ENCODE measurements around the gene SLX4IP. TPM values are rescaled to one million over a fixed set of nuclear protein-coding genes. Genes with fewer than 3 reads are reported as not detected.

Gene SLX4IP
- polyA plus RNA-seq, 4 donors: 1.6 to 7.1 (median 2.5) TPM

- Histone ChIP-seq H3K36me3 (ENCODE audit: control insufficient read depth in 3 of 3, insufficient read depth in 2 of 3, low read depth in 1 of 3, low read length in 3 of 3) (peaks cover 2 to 26% (median 13%) of the 10 kb centered on the region in 3 donors), H3K4me3 (ENCODE audit: low read depth in 1 of 3, low read length in 3 of 3) (no peak overlapping the region), H3K9me3 (ENCODE audit: control insufficient read depth in 2 of 2, insufficient read depth in 1 of 2, low read depth in 1 of 2, low read length in 1 of 2) (no peaks in the 10 kb centered on the region), H3K27me3 (ENCODE audit: control insufficient read depth in 3 of 3, insufficient read depth in 3 of 3, low read length in 3 of 3) (no peaks in the 10 kb centered on the region), H3K27ac (ENCODE audit: low read depth in 1 of 3, low read length in 2 of 3) (peak overlapping the region in 1 of 3 donors; percentile 43), H3K4me1 (ENCODE audit: control insufficient read depth in 3 of 3, insufficient read depth in 2 of 3, low read depth in 1 of 3, low read length in 2 of 3) (peaks cover 0 to 5% (median 0%) of the 10 kb centered on the region in 3 donors)
- DNase-seq (no peak), FAIRE-seq (no peak)
- WGBS, 3 donors: 81 to 92% (median 87%) methylated on average over 11 of the region's 11 CpGs
Measured at GRCh38 chr20:10634683-10635411, 199.7 kb downstream of the SLX4IP start.

GRCh38 chr20:10635476-10636208 lies 200.5 kb downstream of the SLX4IP start:
- Histone ChIP-seq H3K27me3 (ENCODE audit: control insufficient read depth in 3 of 3, insufficient read depth in 3 of 3, low read length in 3 of 3) (no peaks in the 10 kb centered on the region), H3K4me3 (ENCODE audit: low read depth in 1 of 3, low read length in 3 of 3) (no peak overlapping the region), H3K27ac (ENCODE audit: low read depth in 1 of 3, low read length in 2 of 3) (peak overlapping the region in 1 of 3 donors; percentile 43), H3K36me3 (ENCODE audit: control insufficient read depth in 3 of 3, insufficient read depth in 2 of 3, low read depth in 1 of 3, low read length in 3 of 3) (peaks cover 3 to 27% (median 16%) of the 10 kb centered on the region in 3 donors), H3K4me1 (ENCODE audit: control insufficient read depth in 3 of 3, insufficient read depth in 2 of 3, low read depth in 1 of 3, low read length in 2 of 3) (peaks cover 0 to 5% (median 0%) of the 10 kb centered on the region in 3 donors), H3K9me3 (ENCODE audit: control insufficient read depth in 2 of 2, insufficient read depth in 1 of 2, low read depth in 1 of 2, low read length in 1 of 2) (no peaks in the 10 kb centered on the region)
- DNase-seq (no peak), FAIRE-seq (no peak)
- WGBS, 3 donors: 83 to 99% (median 95%) methylated on average over 5 of the region's 5 CpGs

GRCh38 chr20:10636326-10636818 lies 201.3 kb downstream of the SLX4IP start:
- Histone ChIP-seq H3K27me3 (ENCODE audit: control insufficient read depth in 3 of 3, insufficient read depth in 3 of 3, low read length in 3 of 3) (no peaks in the 10 kb centered on the region), H3K4me1 (ENCODE audit: control insufficient read depth in 3 of 3, insufficient read depth in 2 of 3, low read depth in 1 of 3, low read length in 2 of 3) (peaks cover 0 to 5% (median 0%) of the 10 kb centered on the region in 3 donors), H3K36me3 (ENCODE audit: control insufficient read depth in 3 of 3, insufficient read depth in 2 of 3, low read depth in 1 of 3, low read length in 3 of 3) (peaks cover 5 to 29% (median 19%) of the 10 kb centered on the region in 3 donors), H3K27ac (ENCODE audit: low read depth in 1 of 3, low read length in 2 of 3) (peak overlapping the region in 1 of 3 donors; percentile 33), H3K9me3 (ENCODE audit: control insufficient read depth in 2 of 2, insufficient read depth in 1 of 2, low read depth in 1 of 2, low read length in 1 of 2) (no peaks in the 10 kb centered on the region), H3K4me3 (ENCODE audit: low read depth in 1 of 3, low read length in 3 of 3) (no peak overlapping the region)
- FAIRE-seq (no peak), DNase-seq (peak in 1 of 2 donors; percentile 23)
- WGBS, 3 donors: 74 to 93% (median 86%) methylated on average over 5 of the region's 5 CpGs

- FAIRE-seq (no peak), DNase-seq (no peak)
- peak overlapping the region in 2 of 3 donors; percentile 4 to 33 for H3K27ac ChIP-seq (ENCODE audit: low read depth in 1 of 3, low read length in 2 of 3)
- H3K4me3 ChIP-seq (ENCODE audit: low read depth in 1 of 3, low read length in 3 of 3): no peak overlapping the region
- no peaks in the 10 kb centered on the region for H3K9me3 ChIP-seq (ENCODE audit: control insufficient read depth in 2 of 2, insufficient read depth in 1 of 2, low read depth in 1 of 2, low read length in 1 of 2)
- H3K4me1 ChIP-seq (ENCODE audit: control insufficient read depth in 3 of 3, insufficient read depth in 2 of 3, low read depth in 1 of 3, low read length in 2 of 3): peaks cover 0 to 5% (median 0%) of the 10 kb centered on the region in 3 donors
- H3K36me3 ChIP-seq (ENCODE audit: control insufficient read depth in 3 of 3, insufficient read depth in 2 of 3, low read depth in 1 of 3, low read length in 3 of 3): peaks cover 5 to 37% (median 19%) of the 10 kb centered on the region in 3 donors
- 68 to 87% (median 83%) methylated on average over 10 of the region's 10 CpGs for WGBS, 3 donors
- H3K27me3 ChIP-seq (ENCODE audit: control insufficient read depth in 3 of 3, insufficient read depth in 3 of 3, low read length in 3 of 3): no peaks in the 10 kb centered on the region
Measured at GRCh38 chr20:10637031-10637559, 202.0 kb downstream of the SLX4IP start.

- Histone ChIP-seq H3K36me3 (ENCODE audit: control insufficient read depth in 3 of 3, insufficient read depth in 2 of 3, low read depth in 1 of 3, low read length in 3 of 3) (peaks cover 5 to 41% (median 22%) of the 10 kb centered on the region in 3 donors), H3K27me3 (ENCODE audit: control insufficient read depth in 3 of 3, insufficient read depth in 3 of 3, low read length in 3 of 3) (no peaks in the 10 kb centered on the region), H3K9me3 (ENCODE audit: control insufficient read depth in 2 of 2, insufficient read depth in 1 of 2, low read depth in 1 of 2, low read length in 1 of 2) (no peaks in the 10 kb centered on the region), H3K4me1 (ENCODE audit: control insufficient read depth in 3 of 3, insufficient read depth in 2 of 3, low read depth in 1 of 3, low read length in 2 of 3) (peaks cover 0 to 5% (median 0%) of the 10 kb centered on the region in 3 donors), H3K27ac (ENCODE audit: low read depth in 1 of 3, low read length in 2 of 3) (peak overlapping the region in 1 of 3 donors; percentile 33), H3K4me3 (ENCODE audit: low read depth in 1 of 3, low read length in 3 of 3) (no peak overlapping the region)
- no peak for DNase-seq
- 68 to 84% (median 80%) methylated on average over 6 of the region's 6 CpGs for WGBS, 3 donors
- no peak for FAIRE-seq
Measured at GRCh38 chr20:10637563-10637962, 202.5 kb downstream of the SLX4IP start.

- Histone ChIP-seq H3K4me1 (ENCODE audit: control insufficient read depth in 3 of 3, insufficient read depth in 2 of 3, low read depth in 1 of 3, low read length in 2 of 3) (peaks cover 0 to 5% (median 0%) of the 10 kb centered on the region in 3 donors), H3K4me3 (ENCODE audit: low read depth in 1 of 3, low read length in 3 of 3) (no peak overlapping the region), H3K9me3 (ENCODE audit: control insufficient read depth in 2 of 2, insufficient read depth in 1 of 2, low read depth in 1 of 2, low read length in 1 of 2) (no peaks in the 10 kb centered on the region), H3K27me3 (ENCODE audit: control insufficient read depth in 3 of 3, insufficient read depth in 3 of 3, low read length in 3 of 3) (no peaks in the 10 kb centered on the region), H3K27ac (ENCODE audit: low read depth in 1 of 3, low read length in 2 of 3) (peak overlapping the region in 1 of 3 donors; percentile 57), H3K36me3 (ENCODE audit: control insufficient read depth in 3 of 3, insufficient read depth in 2 of 3, low read depth in 1 of 3, low read length in 3 of 3) (peaks cover 7 to 56% (median 37%) of the 10 kb centered on the region in 3 donors)
- DNase-seq: no peak
- WGBS, 3 donors: 87 to 95% (median 91%) methylated on average over 23 of the region's 23 CpGs
- no peak for FAIRE-seq
Measured at GRCh38 chr20:10639077-10639736, 204.1 kb downstream of the SLX4IP start.

GRCh38 chr20:10639737-10640556 lies 204.8 kb downstream of the SLX4IP start:
- peaks cover 0 to 5% (median 0%) of the 10 kb centered on the region in 3 donors for H3K4me1 ChIP-seq (ENCODE audit: control insufficient read depth in 3 of 3, insufficient read depth in 2 of 3, low read depth in 1 of 3, low read length in 2 of 3)
- peaks cover 7 to 63% (median 43%) of the 10 kb centered on the region in 3 donors for H3K36me3 ChIP-seq (ENCODE audit: control insufficient read depth in 3 of 3, insufficient read depth in 2 of 3, low read depth in 1 of 3, low read length in 3 of 3)
- WGBS, 3 donors: 80 to 86% (median 85%) methylated on average over 18 of the region's 18 CpGs
- H3K9me3 ChIP-seq (ENCODE audit: control insufficient read depth in 2 of 2, insufficient read depth in 1 of 2, low read depth in 1 of 2, low read length in 1 of 2): no peaks in the 10 kb centered on the region
- no peaks in the 10 kb centered on the region for H3K27me3 ChIP-seq (ENCODE audit: control insufficient read depth in 3 of 3, insufficient read depth in 3 of 3, low read length in 3 of 3)
- FAIRE-seq (no peak), DNase-seq (no peak)
- H3K4me3 ChIP-seq (ENCODE audit: low read depth in 1 of 3, low read length in 3 of 3): no peak overlapping the region
- peak overlapping the region in 1 of 3 donors; percentile 57 for H3K27ac ChIP-seq (ENCODE audit: low read depth in 1 of 3, low read length in 2 of 3)

Data from small intestine (tissue), 7 donors.